ENCODE results near the gene NUP210.

Gene NUP210

GRCh38 chr3:13411186-13411860 lies 8.8 kb downstream of the NUP210 start:
- no peak overlapping the region for H3K4me3 ChIP-seq (ENCODE audit: low read length)
- no peak overlapping the region for H3K9ac ChIP-seq (ENCODE audit: low read length)
- no peaks in the 10 kb centered on the region for H3K4me1 ChIP-seq (ENCODE audit: control insufficient read depth, insufficient read depth, low read length)
- no peaks in the 10 kb centered on the region for H3K36me3 ChIP-seq (ENCODE audit: control insufficient read depth, insufficient read depth, low read length)
- H3K9me3 ChIP-seq (ENCODE audit: control insufficient read depth, low read length), result no peaks in the 10 kb centered on the region
- H3K27me3 ChIP-seq (ENCODE audit: control insufficient read depth, insufficient read depth, low read length), result no peaks in the 10 kb centered on the region

DNA sequence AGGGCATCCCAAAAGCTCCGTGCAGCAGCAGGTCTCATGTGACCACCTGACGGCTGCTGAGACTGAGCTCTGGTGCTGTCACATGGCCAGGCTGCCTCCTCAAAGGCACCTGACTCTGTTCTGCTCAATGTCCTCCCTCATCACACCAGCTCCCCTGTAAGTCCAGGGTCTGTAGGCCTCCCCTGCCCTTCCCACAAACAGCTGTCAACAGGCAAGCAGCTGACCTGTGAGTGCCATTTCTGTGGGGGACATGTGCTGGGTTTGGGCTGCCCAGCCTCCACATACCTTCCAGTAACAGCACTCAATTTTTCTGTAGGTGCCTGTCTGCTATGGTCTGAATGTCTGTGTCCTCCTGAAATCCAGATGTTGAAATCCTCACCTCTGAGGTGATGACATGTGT lies 11.2 kb downstream of the NUP210 start:
- no peaks in the 10 kb centered on the region for H3K9me3 ChIP-seq (ENCODE audit: control insufficient read depth, low read length)
- H3K36me3 ChIP-seq (ENCODE audit: control insufficient read depth, insufficient read depth, low read length), result no peaks in the 10 kb centered on the region
- H3K9ac ChIP-seq (ENCODE audit: low read length), result no peak overlapping the region
- no peaks in the 10 kb centered on the region for H3K27me3 ChIP-seq (ENCODE audit: control insufficient read depth, insufficient read depth, low read length)
- no peaks in the 10 kb centered on the region for H3K4me1 ChIP-seq (ENCODE audit: control insufficient read depth, insufficient read depth, low read length)
- H3K4me3 ChIP-seq (ENCODE audit: low read length), result no peak overlapping the region

DNA sequence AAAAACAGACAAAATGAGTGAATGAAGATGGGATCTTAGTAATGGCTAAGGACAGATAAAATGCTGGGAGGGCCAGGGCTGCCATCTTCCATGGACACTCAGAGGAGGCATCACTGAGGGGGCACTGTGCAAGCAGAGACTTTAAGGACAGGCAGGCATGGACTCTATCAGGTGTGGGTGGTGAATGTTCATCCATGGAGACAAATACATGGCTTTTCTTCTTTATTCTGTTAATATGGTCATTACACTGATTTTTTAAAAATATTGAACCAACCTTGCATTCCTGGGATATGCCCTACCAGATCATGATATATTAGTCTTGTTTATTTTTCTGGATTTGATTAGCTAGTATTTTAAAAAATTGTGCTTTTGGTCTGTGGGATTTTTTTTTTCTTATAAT lies 12.2 kb downstream of the NUP210 start:
- Histone ChIP-seq H3K4me3 (ENCODE audit: low read length) (no peak overlapping the region), H3K9me3 (ENCODE audit: control insufficient read depth, low read length) (no peaks in the 10 kb centered on the region), H3K4me1 (ENCODE audit: control insufficient read depth, insufficient read depth, low read length) (no peaks in the 10 kb centered on the region), H3K36me3 (ENCODE audit: control insufficient read depth, insufficient read depth, low read length) (no peaks in the 10 kb centered on the region), H3K9ac (ENCODE audit: low read length) (no peak overlapping the region), H3K27me3 (ENCODE audit: control insufficient read depth, insufficient read depth, low read length) (no peaks in the 10 kb centered on the region)

- Histone ChIP-seq H3K4me3 (ENCODE audit: low read length) (no peak overlapping the region), H3K36me3 (ENCODE audit: control insufficient read depth, insufficient read depth, low read length) (no peaks in the 10 kb centered on the region), H3K9ac (ENCODE audit: low read length) (no peak overlapping the region), H3K27me3 (ENCODE audit: control insufficient read depth, insufficient read depth, low read length) (no peaks in the 10 kb centered on the region), H3K4me1 (ENCODE audit: control insufficient read depth, insufficient read depth, low read length) (no peaks in the 10 kb centered on the region), H3K9me3 (ENCODE audit: control insufficient read depth, low read length) (no peaks in the 10 kb centered on the region)
Observed at GRCh38 chr3:13407475-13407874, 12.6 kb downstream of the NUP210 start.

DNA sequence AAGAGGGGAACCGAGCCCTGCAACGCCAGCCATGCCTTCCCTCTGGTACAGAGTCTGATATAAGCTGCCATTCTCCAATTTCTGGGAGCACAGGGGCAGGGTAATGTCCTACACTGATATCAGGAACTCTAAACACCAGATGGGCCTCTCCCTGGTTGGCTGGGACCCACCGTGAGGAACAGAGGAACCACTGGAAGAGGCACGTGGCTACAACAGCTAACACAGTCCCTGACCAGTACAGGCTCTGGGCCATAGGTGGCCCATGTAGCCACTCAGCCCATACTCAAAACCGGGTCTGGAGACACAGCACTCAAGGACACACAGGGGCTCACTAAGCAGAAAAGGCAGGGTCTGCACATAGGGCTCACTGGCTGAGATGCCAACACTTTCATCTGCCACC lies 13.9 kb downstream of the NUP210 start:
- Histone ChIP-seq H3K27me3 (ENCODE audit: control insufficient read depth, insufficient read depth, low read length) (no peaks in the 10 kb centered on the region), H3K9me3 (ENCODE audit: control insufficient read depth, low read length) (no peaks in the 10 kb centered on the region), H3K9ac (ENCODE audit: low read length) (no peak overlapping the region), H3K4me1 (ENCODE audit: control insufficient read depth, insufficient read depth, low read length) (no peaks in the 10 kb centered on the region), H3K4me3 (ENCODE audit: low read length) (no peak overlapping the region), H3K36me3 (ENCODE audit: control insufficient read depth, insufficient read depth, low read length) (no peaks in the 10 kb centered on the region)

DNA sequence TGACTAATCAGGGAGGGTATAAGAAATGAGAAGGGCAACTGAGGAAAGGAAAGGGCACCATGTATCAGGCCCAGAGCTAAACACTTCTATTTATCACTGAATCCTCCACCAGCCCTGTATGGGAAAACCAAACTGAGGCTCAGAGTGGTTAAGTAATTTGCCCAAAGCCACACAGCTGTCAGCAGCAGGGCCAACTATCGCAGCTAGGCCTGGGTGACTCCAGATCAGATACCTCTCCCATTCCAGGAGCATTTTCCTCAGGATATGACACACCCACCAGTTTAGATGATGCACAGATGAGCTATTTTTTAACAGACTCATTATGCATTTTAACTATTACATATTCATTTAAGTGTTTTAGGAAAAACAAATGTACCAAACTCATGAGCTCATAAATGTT lies 14.5 kb downstream of the NUP210 start:
- H3K36me3 ChIP-seq (ENCODE audit: control insufficient read depth, insufficient read depth, low read length), result no peaks in the 10 kb centered on the region
- no peaks in the 10 kb centered on the region for H3K27me3 ChIP-seq (ENCODE audit: control insufficient read depth, insufficient read depth, low read length)
- no peak overlapping the region for H3K9ac ChIP-seq (ENCODE audit: low read length)
- H3K4me1 ChIP-seq (ENCODE audit: control insufficient read depth, insufficient read depth, low read length), result no peaks in the 10 kb centered on the region
- H3K4me3 ChIP-seq (ENCODE audit: low read length), result no peak overlapping the region
- H3K9me3 ChIP-seq (ENCODE audit: control insufficient read depth, low read length), result no peaks in the 10 kb centered on the region

GRCh38 chr3:13404626-13405452 lies 15.3 kb downstream of the NUP210 start:
- Histone ChIP-seq H3K4me1 (ENCODE audit: control insufficient read depth, insufficient read depth, low read length) (no peaks in the 10 kb centered on the region), H3K27me3 (ENCODE audit: control insufficient read depth, insufficient read depth, low read length) (no peaks in the 10 kb centered on the region), H3K36me3 (ENCODE audit: control insufficient read depth, insufficient read depth, low read length) (no peaks in the 10 kb centered on the region), H3K9me3 (ENCODE audit: control insufficient read depth, low read length) (no peaks in the 10 kb centered on the region), H3K9ac (ENCODE audit: low read length) (no peak overlapping the region), H3K4me3 (ENCODE audit: low read length) (no peak overlapping the region)

GRCh38 chr3:13403847-13404246 lies 16.3 kb downstream of the NUP210 start:
- no peaks in the 10 kb centered on the region for H3K9me3 ChIP-seq (ENCODE audit: control insufficient read depth, low read length)
- H3K4me1 ChIP-seq (ENCODE audit: control insufficient read depth, insufficient read depth, low read length), result no peaks in the 10 kb centered on the region
- no peak overlapping the region for H3K9ac ChIP-seq (ENCODE audit: low read length)
- H3K4me3 ChIP-seq (ENCODE audit: low read length), result no peak overlapping the region
- no peaks in the 10 kb centered on the region for H3K36me3 ChIP-seq (ENCODE audit: control insufficient read depth, insufficient read depth, low read length)
- H3K27me3 ChIP-seq (ENCODE audit: control insufficient read depth, insufficient read depth, low read length), result no peaks in the 10 kb centered on the region

- no peaks in the 10 kb centered on the region for H3K27me3 ChIP-seq (ENCODE audit: control insufficient read depth, insufficient read depth, low read length)
- H3K36me3 ChIP-seq (ENCODE audit: control insufficient read depth, insufficient read depth, low read length), result no peaks in the 10 kb centered on the region
- H3K9me3 ChIP-seq (ENCODE audit: control insufficient read depth, low read length), result no peaks in the 10 kb centered on the region
Observed at GRCh38 chr3:13403213-13403819, 16.8 kb downstream of the NUP210 start.

DNA sequence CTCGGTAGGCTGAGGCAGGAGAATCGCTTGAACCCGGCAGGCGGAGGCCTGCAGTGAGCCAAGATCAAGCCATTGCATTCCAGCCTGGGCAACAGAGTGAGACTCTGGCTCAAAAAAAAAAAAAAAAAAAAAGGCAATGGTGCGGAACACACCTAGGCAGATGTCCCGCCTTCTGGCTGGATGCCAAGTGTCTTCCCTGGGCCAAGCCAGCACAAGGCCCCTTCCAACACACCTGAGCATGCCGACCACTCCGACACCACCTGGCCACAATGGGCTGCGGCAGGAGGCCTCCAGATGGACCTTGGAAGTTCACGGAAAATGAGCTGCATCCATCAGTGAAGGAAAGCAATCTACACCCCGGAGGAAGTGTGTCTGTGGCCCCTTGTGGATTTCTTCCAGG lies 19.0 kb downstream of the NUP210 start:
- H3K4me1 ChIP-seq (ENCODE audit: control insufficient read depth, insufficient read depth, low read length), result no peaks in the 10 kb centered on the region
- H3K9me3 ChIP-seq (ENCODE audit: control insufficient read depth, low read length), result no peaks in the 10 kb centered on the region
- H3K36me3 ChIP-seq (ENCODE audit: control insufficient read depth, insufficient read depth, low read length), result no peaks in the 10 kb centered on the region
- no peaks in the 10 kb centered on the region for H3K27me3 ChIP-seq (ENCODE audit: control insufficient read depth, insufficient read depth, low read length)
- H3K4me3 ChIP-seq (ENCODE audit: low read length), result no peak overlapping the region
- H3K9ac ChIP-seq (ENCODE audit: low read length), result no peak overlapping the region

More at GRCh38 chr3:13403213-13403819, 16.8 kb downstream of the NUP210 start:
- no peaks in the 10 kb centered on the region for H3K4me1 ChIP-seq (ENCODE audit: control insufficient read depth, insufficient read depth, low read length)
- no peak overlapping the region for H3K9ac ChIP-seq (ENCODE audit: low read length)
- H3K4me3 ChIP-seq (ENCODE audit: low read length), result no peak overlapping the region

DNA sequence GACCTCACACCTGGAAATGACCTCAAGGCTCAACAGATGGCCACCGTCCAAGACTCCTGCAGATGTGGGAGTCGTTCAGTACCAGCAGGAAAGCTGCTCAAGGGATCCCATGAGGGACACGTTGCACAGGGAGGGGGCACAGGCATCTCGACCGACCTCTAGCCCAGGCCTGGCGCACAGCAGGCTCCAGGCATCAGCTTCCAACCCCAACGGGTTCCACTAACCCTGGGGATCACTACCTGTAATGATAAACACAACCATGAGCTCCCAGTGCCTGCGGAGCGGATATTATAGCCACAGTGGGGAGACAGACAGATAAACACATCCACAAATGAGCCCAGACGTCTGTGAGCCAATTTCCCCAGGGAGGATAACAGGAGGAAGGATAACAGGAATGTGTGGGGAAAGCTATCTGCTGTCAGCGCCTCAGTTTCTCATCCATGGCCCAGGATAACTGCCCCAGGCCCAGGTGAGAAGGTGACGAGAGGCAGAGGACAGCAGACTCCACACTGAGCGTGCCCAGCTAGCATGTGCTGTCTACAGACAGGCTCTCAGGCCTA lies 19.9 kb downstream of the NUP210 start:
- no peaks in the 10 kb centered on the region for H3K9me3 ChIP-seq (ENCODE audit: control insufficient read depth, low read length)
- H3K9ac ChIP-seq (ENCODE audit: low read length), result no peak overlapping the region
- H3K4me1 ChIP-seq (ENCODE audit: control insufficient read depth, insufficient read depth, low read length), result no peaks in the 10 kb centered on the region
- no peak overlapping the region for H3K4me3 ChIP-seq (ENCODE audit: low read length)
- no peaks in the 10 kb centered on the region for H3K36me3 ChIP-seq (ENCODE audit: control insufficient read depth, insufficient read depth, low read length)
- no peaks in the 10 kb centered on the region for H3K27me3 ChIP-seq (ENCODE audit: control insufficient read depth, insufficient read depth, low read length)

GRCh38 chr3:13399603-13400002 lies 20.5 kb downstream of the NUP210 start:
- H3K4me1 ChIP-seq (ENCODE audit: control insufficient read depth, insufficient read depth, low read length), result no peaks in the 10 kb centered on the region
- H3K9ac ChIP-seq (ENCODE audit: low read length), result no peak overlapping the region
- H3K27me3 ChIP-seq (ENCODE audit: control insufficient read depth, insufficient read depth, low read length), result no peaks in the 10 kb centered on the region
- no peak overlapping the region for H3K4me3 ChIP-seq (ENCODE audit: low read length)
- no peaks in the 10 kb centered on the region for H3K36me3 ChIP-seq (ENCODE audit: control insufficient read depth, insufficient read depth, low read length)
- H3K9me3 ChIP-seq (ENCODE audit: control insufficient read depth, low read length), result no peaks in the 10 kb centered on the region
